ENCODE results near the gene TLE1. TPM values are rescaled to one million over a fixed set of nuclear protein-coding genes. Genes with fewer than 3 reads are reported as not detected.

Gene TLE1
- total and polyA plus RNA-seq, 2 donors (not counting 1 experiment from before 2014, with no cell fraction given) = 33.5 to 80.3 TPM

GRCh38 chr9:81609782-81610739 lies 79.3 kb downstream of the TLE1 start:
- Histone ChIP-seq H4K20me1 (ENCODE audit: control insufficient read depth, insufficient read depth, low read length, poor library complexity, severe bottlenecking) (no peaks in the 10 kb centered on the region), H3K4me1 (ENCODE audit: control insufficient read depth in 2 of 2, insufficient read depth in 2 of 2, low read length in 2 of 2) (peaks cover 19 to 24% of the 10 kb centered on the region in 2 donors), H3K36me3 (replicated peaks in 1 of 2; ENCODE audit: control extremely low read depth in 1 of 2, control insufficient read depth in 1 of 2, extremely low read depth in 1 of 2, insufficient read depth in 2 of 2, low read length in 1 of 2) (peaks cover 0 to 49% of the 10 kb centered on the region in 2 experiments), H2AFZ (ENCODE audit: insufficient read depth, low read depth, low read length, poor library complexity, severe bottlenecking) (no peak overlapping the region), H3K4me2 (replicated peaks; ENCODE audit: low read depth, low read length, poor library complexity, severe bottlenecking) (peak overlapping the region; percentile 57), H3K27ac (ENCODE audit: low read length in 2 of 2) (peak overlapping the region; percentile 7 to 36), H3K27me3 (replicated peaks in 1 of 4; ENCODE audit: control extremely low read depth in 1 of 4, control insufficient read depth in 3 of 4, insufficient read depth in 4 of 4, low read length in 3 of 4) (no peaks in the 10 kb centered on the region), H3K9ac (ENCODE audit: low read length) (no peak overlapping the region), H3K9me3 (ENCODE audit: control extremely low read depth in 1 of 3, control insufficient read depth in 2 of 3, insufficient read depth in 1 of 3, low read length in 2 of 3) (no peaks in the 10 kb centered on the region), H3K79me2 (ENCODE audit: control insufficient read depth, insufficient read depth, low read length) (peaks cover 3% of the 10 kb centered on the region), H3K4me3 (ENCODE audit: control extremely low read depth in 1 of 5, extremely low read depth in 1 of 5, insufficient read depth in 1 of 5, low read depth in 2 of 5, low read length in 4 of 5) (peak overlapping the region in 1 of 5 experiments; percentile 23)
- DNase-seq (peak; percentile 60), ATAC-seq (ENCODE audit: low read depth) (peak; percentile 66)
- H3K4me3 Mint-ChIP-seq = peak overlapping the region; percentile 51
- POLR2A ChIA-PET = no interaction called here
- CTCF ChIA-PET = interaction anchor here (1.4 kb wide), 1 partner anchor 76 kb away, joined by 4 read pairs; no protein-coding TSS in a partner anchor
- WGBS (ENCODE audit: insufficient coverage) = 31% methylated on average over 1 of the region's 8 CpGs
- intact Hi-C loops (cut with micrococcal nuclease) = loop anchor here (5.0 kb wide), 1 partner anchor 47 kb away; no protein-coding TSS in a partner anchor
- TF ChIP-seq CTCF (IDR thresholded peaks at IDR 0.05) = no peak
- no peak for TF ChIP-seq EZH2 (IDR thresholded peaks at IDR 0.05; ENCODE audit: borderline replicate concordance, insufficient read depth, low read depth, low read length, poor library complexity, severe bottlenecking)
- no peaks in the 10 kb centered on the region for H3K27me3 Mint-ChIP-seq
- H3K4me1 Mint-ChIP-seq = peaks cover 27% of the 10 kb centered on the region
- H3K9me3 Mint-ChIP-seq (ENCODE audit: insufficient read depth) = no peaks in the 10 kb centered on the region
- peak overlapping the region; percentile 13 for H3K27ac Mint-ChIP-seq

GRCh38 chr9:81608289-81608657 lies 81.1 kb downstream of the TLE1 start:
- no peak for DNase-seq
- TF ChIP-seq CTCF (IDR thresholded peaks at IDR 0.05) (no peak), EZH2 (IDR thresholded peaks at IDR 0.05; ENCODE audit: borderline replicate concordance, insufficient read depth, low read depth, low read length, poor library complexity, severe bottlenecking) (no peak)
- H2AFZ ChIP-seq (ENCODE audit: insufficient read depth, low read depth, low read length, poor library complexity, severe bottlenecking) = no peak overlapping the region
- no peaks in the 10 kb centered on the region for H3K27me3 Mint-ChIP-seq
- no peaks in the 10 kb centered on the region for H3K27me3 ChIP-seq (replicated peaks in 1 of 4; ENCODE audit: control extremely low read depth in 1 of 4, control insufficient read depth in 3 of 4, insufficient read depth in 4 of 4, low read length in 3 of 4)
- H3K9me3 ChIP-seq (ENCODE audit: control extremely low read depth in 1 of 3, control insufficient read depth in 2 of 3, insufficient read depth in 1 of 3, low read length in 2 of 3) = no peaks in the 10 kb centered on the region
- peaks cover 3% of the 10 kb centered on the region for H3K79me2 ChIP-seq (ENCODE audit: control insufficient read depth, insufficient read depth, low read length)
- peaks cover 27% of the 10 kb centered on the region for H3K4me1 Mint-ChIP-seq
- H3K9ac ChIP-seq (ENCODE audit: low read length) = no peak overlapping the region
- ChIA-PET CTCF (no interaction called here), POLR2A (no interaction called here)
- H3K27ac ChIP-seq (ENCODE audit: low read length in 2 of 2) = no peak overlapping the region
- no peak overlapping the region for H3K4me2 ChIP-seq (replicated peaks; ENCODE audit: low read depth, low read length, poor library complexity, severe bottlenecking)
- H3K9me3 Mint-ChIP-seq (ENCODE audit: insufficient read depth) = no peaks in the 10 kb centered on the region
- no peak for ATAC-seq (ENCODE audit: low read depth)
- intact Hi-C loops (cut with micrococcal nuclease) = no loop called here
- H3K4me3 Mint-ChIP-seq = no peak overlapping the region
- no peak overlapping the region for H3K27ac Mint-ChIP-seq
- 56% methylated on average over 4 of the region's 4 CpGs for WGBS (ENCODE audit: insufficient coverage)
- no peak overlapping the region for H3K4me3 ChIP-seq (ENCODE audit: control extremely low read depth in 1 of 5, extremely low read depth in 1 of 5, insufficient read depth in 1 of 5, low read depth in 2 of 5, low read length in 4 of 5)
- H3K36me3 ChIP-seq (replicated peaks in 1 of 2; ENCODE audit: control extremely low read depth in 1 of 2, control insufficient read depth in 1 of 2, extremely low read depth in 1 of 2, insufficient read depth in 2 of 2, low read length in 1 of 2) = peaks cover 0 to 54% of the 10 kb centered on the region in 2 experiments
- H3K4me1 ChIP-seq (ENCODE audit: control insufficient read depth in 2 of 2, insufficient read depth in 2 of 2, low read length in 2 of 2) = peaks cover 19 to 24% of the 10 kb centered on the region in 2 donors
- no peaks in the 10 kb centered on the region for H4K20me1 ChIP-seq (ENCODE audit: control insufficient read depth, insufficient read depth, low read length, poor library complexity, severe bottlenecking)
